ENCODE results near the gene NFASC.

GRCh38 chr1:204943495-204943894, 72.8 kb downstream of the NFASC start:
- TF ChIP-seq CTCF (conservative IDR thresholded peaks at IDR 0.05; ENCODE audit: low read depth in 2 of 2) (no peak), ZNF114 (CRISPR knock-in tag; IDR thresholded peaks at IDR 0.05) (no peak), EZH2 (IDR thresholded peaks at IDR 0.05; ENCODE audit: low read depth, unreplicated experiment) (no peak), ZNF331 (CRISPR knock-in tag; IDR thresholded peaks at IDR 0.05; ENCODE audit: low read depth) (no peak), EZH2phosphoT487 (IDR thresholded peaks at IDR 0.05; ENCODE audit: unreplicated experiment) (no peak), CREB1 (CRISPR knock-in tag; IDR thresholded peaks at IDR 0.05; ENCODE audit: low read depth) (no peak), JUNB (IDR thresholded peaks at IDR 0.05; ENCODE audit: unreplicated experiment) (no peak), NANOG (IDR thresholded peaks at IDR 0.05; ENCODE audit: borderline replicate concordance) (no peak), POLR2AphosphoS5 (IDR thresholded peaks at IDR 0.05; ENCODE audit: low read depth) (no peak)
- TF ChIP-seq, protein P1, sequence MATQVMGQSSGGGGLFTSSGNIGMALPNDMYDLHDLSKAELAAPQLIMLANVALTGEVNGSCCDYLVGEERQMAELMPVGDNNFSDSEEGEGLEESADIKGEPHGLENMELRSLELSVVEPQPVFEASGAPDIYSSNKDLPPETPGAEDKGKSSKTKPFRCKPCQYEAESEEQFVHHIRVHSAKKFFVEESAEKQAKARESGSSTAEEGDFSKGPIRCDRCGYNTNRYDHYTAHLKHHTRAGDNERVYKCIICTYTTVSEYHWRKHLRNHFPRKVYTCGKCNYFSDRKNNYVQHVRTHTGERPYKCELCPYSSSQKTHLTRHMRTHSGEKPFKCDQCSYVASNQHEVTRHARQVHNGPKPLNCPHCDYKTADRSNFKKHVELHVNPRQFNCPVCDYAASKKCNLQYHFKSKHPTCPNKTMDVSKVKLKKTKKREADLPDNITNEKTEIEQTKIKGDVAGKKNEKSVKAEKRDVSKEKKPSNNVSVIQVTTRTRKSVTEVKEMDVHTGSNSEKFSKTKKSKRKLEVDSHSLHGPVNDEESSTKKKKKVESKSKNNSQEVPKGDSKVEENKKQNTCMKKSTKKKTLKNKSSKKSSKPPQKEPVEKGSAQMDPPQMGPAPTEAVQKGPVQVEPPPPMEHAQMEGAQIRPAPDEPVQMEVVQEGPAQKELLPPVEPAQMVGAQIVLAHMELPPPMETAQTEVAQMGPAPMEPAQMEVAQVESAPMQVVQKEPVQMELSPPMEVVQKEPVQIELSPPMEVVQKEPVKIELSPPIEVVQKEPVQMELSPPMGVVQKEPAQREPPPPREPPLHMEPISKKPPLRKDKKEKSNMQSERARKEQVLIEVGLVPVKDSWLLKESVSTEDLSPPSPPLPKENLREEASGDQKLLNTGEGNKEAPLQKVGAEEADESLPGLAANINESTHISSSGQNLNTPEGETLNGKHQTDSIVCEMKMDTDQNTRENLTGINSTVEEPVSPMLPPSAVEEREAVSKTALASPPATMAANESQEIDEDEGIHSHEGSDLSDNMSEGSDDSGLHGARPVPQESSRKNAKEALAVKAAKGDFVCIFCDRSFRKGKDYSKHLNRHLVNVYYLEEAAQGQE (IDR thresholded peaks at IDR 0.05; ENCODE audit: unreplicated experiment), result no peak
- TF ChIP-seq, protein P2, sequence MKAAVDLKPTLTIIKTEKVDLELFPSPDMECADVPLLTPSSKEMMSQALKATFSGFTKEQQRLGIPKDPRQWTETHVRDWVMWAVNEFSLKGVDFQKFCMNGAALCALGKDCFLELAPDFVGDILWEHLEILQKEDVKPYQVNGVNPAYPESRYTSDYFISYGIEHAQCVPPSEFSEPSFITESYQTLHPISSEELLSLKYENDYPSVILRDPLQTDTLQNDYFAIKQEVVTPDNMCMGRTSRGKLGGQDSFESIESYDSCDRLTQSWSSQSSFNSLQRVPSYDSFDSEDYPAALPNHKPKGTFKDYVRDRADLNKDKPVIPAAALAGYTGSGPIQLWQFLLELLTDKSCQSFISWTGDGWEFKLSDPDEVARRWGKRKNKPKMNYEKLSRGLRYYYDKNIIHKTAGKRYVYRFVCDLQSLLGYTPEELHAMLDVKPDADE (IDR thresholded peaks at IDR 0.05), result no peak
- TF ChIP-seq, protein P3, sequence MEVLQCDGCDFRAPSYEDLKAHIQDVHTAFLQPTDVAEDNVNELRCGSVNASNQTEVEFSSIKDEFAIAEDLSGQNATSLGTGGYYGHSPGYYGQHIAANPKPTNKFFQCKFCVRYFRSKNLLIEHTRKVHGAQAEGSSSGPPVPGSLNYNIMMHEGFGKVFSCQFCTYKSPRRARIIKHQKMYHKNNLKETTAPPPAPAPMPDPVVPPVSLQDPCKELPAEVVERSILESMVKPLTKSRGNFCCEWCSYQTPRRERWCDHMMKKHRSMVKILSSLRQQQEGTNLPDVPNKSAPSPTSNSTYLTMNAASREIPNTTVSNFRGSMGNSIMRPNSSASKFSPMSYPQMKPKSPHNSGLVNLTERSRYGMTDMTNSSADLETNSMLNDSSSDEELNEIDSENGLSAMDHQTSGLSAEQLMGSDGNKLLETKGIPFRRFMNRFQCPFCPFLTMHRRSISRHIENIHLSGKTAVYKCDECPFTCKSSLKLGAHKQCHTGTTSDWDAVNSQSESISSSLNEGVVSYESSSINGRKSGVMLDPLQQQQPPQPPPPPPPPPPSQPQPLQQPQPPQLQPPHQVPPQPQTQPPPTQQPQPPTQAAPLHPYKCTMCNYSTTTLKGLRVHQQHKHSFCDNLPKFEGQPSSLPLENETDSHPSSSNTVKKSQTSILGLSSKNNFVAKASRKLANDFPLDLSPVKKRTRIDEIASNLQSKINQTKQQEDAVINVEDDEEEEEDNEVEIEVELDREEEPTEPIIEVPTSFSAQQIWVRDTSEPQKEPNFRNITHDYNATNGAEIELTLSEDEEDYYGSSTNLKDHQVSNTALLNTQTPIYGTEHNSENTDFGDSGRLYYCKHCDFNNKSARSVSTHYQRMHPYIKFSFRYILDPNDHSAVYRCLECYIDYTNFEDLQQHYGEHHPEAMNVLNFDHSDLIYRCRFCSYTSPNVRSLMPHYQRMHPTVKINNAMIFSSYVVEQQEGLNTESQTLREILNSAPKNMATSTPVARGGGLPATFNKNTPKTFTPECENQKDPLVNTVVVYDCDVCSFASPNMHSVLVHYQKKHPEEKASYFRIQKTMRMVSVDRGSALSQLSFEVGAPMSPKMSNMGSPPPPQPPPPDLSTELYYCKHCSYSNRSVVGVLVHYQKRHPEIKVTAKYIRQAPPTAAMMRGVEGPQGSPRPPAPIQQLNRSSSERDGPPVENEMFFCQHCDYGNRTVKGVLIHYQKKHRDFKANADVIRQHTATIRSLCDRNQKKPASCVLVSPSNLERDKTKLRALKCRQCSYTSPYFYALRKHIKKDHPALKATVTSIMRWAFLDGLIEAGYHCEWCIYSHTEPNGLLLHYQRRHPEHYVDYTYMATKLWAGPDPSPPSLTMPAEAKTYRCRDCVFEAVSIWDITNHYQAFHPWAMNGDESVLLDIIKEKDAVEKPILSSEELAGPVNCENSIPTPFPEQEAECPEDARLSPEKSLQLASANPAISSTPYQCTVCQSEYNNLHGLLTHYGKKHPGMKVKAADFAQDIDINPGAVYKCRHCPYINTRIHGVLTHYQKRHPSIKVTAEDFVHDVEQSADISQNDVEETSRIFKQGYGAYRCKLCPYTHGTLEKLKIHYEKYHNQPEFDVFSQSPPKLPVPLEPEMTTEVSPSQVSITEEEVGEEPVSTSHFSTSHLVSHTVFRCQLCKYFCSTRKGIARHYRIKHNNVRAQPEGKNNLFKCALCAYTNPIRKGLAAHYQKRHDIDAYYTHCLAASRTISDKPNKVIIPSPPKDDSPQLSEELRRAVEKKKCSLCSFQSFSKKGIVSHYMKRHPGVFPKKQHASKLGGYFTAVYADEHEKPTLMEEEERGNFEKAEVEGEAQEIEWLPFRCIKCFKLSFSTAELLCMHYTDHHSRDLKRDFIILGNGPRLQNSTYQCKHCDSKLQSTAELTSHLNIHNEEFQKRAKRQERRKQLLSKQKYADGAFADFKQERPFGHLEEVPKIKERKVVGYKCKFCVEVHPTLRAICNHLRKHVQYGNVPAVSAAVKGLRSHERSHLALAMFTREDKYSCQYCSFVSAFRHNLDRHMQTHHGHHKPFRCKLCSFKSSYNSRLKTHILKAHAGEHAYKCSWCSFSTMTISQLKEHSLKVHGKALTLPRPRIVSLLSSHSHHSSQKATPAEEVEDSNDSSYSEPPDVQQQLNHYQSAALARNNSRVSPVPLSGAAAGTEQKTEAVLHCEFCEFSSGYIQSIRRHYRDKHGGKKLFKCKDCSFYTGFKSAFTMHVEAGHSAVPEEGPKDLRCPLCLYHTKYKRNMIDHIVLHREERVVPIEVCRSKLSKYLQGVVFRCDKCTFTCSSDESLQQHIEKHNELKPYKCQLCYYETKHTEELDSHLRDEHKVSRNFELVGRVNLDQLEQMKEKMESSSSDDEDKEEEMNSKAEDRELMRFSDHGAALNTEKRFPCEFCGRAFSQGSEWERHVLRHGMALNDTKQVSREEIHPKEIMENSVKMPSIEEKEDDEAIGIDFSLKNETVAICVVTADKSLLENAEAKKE (CRISPR knock-in tag; IDR thresholded peaks at IDR 0.05), result no peak
